Stimulated activated CD4-positive, alpha-beta T cell treated with anti-CD3 and anti-CD28 coated beads, Interleukin-12 subunit alpha, Interleukin-12 subunit beta, amount 100 ng/mL, for 4 hours (primary cell): ENCODE results near the gene PAK2.
"Not testable (repeated sequence)": the region's sequence is repeated elsewhere in the genome, so short reads cannot be mapped to it uniquely, and the experiment has no call there.

Source experiments
- DNase-seq: peaks from one replicate; pipeline ENCODE4 v3.0.0-alpha.2; 2020

Gene PAK2

DNA sequence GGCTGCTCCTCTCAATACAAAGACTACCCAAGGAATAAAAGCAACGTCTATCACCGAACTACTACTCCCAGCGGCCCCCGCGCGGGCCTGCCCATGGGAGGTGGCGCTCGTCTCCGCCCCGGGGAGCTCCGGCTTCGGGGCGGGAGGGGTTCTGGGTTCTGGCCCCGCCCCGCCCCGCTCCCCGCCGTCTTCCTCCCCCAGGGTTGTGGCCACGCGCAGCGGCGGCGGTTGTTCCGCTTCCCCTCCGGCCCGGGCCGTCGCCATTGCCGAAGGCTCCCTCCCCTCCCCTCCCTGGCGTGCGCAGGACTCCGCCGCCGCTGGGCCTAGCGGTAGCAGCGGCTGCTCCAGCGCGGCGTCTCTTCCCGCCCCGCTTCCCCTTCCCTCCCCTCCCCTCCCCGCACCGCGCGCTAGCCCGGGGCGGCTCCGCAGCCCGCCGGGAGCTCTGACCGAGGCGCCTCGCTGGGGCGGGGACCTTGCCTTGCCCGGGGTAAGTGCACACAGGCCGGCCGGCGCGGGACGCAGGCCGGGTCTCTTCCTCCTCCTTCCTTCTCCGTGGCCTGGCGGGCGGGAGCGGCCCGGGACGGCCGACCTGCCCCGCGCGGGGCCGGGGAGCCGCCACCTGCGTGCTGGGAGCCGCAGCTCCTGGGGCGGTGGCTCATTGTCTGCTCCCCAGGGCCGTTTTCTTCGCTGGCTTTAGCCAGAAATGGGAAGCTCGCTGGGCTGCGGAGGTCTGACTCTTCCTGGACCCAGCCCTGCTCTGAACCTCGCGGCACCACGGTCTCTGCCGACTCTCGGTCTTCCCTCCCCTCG lies at the start of gene PAK2:
Gene PAK2 (plus strand): TSS at position 187 of the 810 bp plus-strand sequence. CDS start 42,790 bp downstream, outside the sequence.
- DNase-seq = peak; percentile 91

DNA sequence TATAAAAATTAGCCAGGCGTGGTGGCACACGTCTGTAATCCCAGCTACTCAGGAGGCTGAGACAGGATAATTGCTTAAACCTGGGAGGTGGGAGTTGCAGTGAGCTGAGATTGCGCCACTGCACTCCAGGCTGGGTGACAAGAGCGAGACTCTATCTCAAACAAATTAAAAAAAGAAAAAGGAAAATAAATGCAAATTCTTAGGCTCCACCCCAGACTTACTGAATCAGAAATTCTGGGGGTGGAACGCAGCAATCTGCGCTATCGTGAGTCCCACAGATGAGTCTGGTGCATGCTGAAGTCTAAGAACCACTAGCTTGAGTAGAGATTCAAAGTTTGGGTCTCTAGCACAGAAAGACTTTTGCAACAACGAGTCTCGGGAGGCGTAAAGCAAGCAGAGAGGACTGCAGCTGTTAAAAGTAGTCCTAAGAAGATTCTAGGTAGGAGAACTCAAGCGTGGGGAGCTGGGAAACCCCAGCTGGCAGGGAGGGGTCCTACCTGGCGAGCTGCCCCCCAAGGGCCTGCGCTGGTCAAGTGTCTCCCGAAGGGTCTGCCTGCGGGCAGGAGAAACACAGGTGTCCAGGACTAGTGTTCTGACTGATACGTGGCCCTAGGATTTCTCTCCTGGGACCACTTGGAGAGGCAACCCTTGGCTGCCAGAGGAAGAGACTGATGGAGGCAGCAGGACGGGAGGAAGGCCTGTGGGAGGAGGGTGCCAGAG lies 49.6 kb upstream of the PAK2 start:
- DNase-seq = no peak

DNA sequence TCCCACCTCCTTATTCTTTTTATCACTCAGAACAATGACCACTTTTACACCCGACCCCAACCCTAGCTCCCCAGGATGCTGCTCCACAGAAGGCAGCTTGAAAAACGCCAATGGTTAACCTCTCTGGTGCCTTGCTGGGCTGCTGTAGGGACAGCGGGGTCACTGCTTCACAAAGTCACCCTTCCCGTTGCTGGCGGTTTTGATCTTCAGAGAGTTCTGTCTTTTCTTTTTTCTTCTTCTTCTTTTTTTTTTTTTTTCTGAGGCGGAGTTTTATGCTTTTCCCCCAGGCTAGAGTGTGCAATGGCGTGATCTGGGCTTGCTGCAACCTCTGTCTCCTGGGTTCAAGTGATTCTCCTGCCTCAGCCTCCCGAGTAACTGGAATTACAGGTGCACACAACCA lies 48.3 kb upstream of the PAK2 start:
- no peak for DNase-seq

DNA sequence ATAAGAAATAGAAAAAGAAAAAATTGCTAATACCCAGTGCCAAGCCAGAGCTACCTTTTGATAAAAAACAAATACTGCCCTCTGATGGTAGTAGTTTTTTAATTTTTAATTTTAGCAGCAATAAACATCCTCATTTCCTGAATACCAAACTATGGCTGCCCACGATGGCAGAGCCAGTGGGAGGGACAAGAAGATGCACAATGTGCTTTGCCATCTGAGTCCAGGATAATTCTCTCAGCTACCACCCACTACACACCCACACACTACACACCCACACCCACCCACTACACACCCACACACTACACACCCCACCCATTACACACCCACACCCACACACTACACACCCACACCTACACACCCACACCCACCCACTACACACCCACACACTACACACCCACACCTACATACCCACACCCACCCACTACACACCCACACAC lies 45.4 kb upstream of the PAK2 start:
- DNase-seq = peak; percentile 4

DNA sequence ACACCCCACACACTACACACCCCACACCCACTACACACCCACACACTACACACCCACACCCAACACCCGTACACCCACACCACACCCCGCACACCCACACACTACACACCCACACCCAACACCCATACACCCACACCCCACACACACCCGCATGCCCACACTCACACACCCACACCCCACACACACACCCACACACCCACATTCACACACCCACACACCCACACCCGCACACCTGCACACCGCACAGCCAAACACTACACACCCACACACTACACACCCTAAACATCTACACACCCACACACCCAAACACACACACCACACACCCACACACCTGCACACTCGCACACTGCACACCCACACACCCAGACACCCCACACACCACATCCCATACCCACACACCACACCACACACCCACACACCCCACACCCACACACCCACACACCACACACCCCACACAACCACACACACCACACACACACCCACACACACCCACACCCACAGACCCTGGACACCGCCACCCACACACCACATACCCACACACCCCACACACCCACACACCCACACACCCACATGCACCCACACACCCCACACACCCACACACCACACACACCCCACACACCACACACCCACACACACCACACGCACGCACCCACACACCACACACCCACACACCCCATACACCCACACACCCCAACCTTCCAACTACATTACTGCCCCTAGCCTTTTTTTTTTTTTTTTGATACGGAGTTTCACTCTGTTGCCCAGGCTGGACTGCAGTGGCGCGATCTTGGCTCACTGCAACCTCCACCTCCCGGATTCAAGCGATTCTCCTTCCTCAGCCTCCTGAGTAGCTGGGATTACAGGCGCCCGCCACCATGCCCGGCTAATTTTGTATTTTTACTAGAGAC lies 44.5 kb upstream of the PAK2 start:
- DNase-seq = peak; percentile 17

DNA sequence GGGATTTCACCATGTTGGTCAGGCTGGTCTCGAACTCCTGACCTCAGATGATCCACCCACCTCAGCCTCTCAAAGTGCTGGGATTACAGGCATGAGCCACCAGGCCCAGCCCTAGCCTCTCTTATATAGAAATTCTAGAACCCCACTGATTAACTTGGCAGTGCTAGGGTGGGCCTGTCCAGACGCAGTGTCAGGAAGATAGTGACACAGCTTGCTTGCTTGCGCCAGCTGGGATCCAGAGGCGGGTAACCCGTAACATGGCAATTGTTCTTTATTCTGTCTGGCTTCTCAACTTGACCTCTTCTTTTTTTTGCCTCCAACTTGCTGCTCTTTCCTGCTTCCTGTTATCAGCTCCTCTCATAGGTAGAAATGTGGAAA lies 43.8 kb upstream of the PAK2 start:
- DNase-seq = no peak

DNA sequence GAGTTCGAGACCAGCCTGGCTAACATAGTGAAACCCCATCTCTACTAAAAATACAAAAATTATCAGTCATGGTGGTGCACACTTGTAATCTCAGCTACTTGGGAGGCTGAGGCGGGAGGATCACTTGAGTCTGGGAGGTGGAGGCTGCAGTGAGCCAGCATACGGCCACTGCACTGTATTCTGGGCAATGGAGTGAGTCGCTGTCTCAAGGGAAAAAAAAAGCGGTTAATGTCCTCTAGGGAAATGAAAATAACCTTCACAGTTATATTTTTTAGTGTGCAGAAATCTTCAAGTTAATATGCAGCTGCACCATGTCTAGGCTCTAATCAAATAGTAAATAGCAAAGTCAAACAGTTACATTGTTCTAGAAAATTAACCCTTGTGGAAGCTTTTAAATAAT lies 42.4 kb upstream of the PAK2 start:
- DNase-seq = no peak

DNA sequence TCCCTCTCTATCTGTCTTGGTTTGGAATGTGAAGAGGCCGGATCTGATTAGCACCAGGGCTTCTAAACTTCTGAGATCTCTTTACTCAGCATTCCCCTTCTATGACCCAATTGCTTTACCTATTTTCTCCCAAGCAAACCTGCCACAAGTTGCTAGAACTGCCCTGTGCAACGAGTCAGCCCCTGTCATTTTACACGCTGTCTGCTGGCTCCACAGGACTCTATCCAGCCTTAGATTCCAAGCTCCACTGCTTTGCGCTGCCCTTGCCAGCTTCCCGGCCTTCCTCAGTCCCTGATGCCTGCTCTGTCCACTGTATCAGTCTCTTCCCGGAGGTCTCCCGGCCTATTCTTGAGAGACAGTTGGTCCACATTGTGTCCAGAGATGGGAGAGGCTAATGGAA lies 39.9 kb upstream of the PAK2 start:
- no peak for DNase-seq

DNA sequence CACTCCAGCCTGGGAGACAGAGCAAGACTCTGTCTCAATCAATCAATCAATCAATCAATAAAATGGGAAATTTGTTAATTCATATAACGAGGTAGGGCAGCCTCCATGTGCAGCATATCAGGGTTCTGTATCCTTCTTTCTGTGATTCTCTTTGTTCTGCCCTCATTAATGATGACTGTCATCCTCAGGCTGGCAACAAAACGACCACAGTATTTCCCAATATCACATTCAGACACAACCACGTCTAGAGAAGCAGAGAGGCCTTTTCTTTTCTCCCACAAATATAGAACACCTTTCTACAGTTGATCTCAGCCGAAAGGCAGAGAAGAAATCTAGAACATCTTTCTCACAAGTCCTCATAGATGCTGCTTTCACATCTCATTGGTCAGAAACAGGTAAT lies 38.9 kb upstream of the PAK2 start:
- DNase-seq = no peak

DNA sequence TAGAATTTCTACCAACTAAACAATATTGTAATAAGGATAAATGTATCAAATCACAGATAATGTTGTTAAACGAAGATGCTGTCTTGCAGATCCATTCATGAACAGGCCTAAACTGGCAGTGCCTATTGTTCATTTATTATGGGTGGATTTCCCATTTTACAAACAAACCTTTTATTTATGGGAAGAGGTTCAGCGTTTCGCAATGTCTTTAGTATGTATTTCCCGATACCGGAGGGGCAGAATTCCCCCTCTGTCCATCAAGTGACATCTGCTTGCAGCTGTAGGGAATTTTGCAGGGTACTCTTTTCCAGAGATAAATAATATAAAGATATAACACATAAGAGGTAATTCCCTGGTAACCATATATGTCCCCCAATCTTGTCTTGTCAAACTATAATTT lies 33.3 kb upstream of the PAK2 start:
- DNase-seq = no peak

DNA sequence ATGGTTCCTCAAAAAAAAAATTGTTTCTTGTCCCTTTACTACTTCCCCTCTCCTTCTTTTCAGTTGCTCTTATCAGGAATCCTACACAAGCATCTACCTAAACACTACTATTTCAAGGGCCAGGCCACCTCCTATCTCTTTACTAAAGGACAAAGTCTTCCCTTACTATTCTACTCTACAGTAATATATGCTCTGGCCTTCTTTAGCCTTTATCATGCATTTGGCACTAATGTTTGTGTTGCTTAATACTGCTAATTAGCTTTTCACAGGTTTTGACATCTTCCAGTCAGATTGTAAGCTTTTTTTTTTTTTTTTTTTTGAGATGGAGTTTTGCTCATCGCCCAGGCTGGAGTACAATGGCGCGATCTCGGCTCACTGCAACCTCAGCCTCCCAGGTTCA lies 32.9 kb upstream of the PAK2 start:
- DNase-seq = no peak

DNA sequence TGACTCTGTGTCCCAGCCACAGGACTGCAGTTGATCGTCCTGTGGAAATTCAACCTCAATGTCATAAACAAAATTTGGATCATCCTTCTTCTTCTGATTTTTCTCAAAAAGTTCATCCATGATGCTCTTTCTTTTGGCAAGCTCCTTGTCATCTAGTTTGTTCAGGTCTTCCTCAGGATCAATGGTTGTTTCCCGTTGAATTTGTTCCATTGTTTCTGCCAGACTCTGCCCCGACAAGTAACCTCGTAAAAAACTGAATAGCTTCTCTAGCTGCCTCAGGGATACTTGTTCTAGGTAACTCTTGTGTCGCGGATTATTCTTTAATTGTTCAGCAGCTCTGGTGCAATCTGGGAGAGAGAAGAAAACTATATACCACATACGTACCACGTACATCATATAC lies 32.1 kb upstream of the PAK2 start:
- DNase-seq = no peak

DNA sequence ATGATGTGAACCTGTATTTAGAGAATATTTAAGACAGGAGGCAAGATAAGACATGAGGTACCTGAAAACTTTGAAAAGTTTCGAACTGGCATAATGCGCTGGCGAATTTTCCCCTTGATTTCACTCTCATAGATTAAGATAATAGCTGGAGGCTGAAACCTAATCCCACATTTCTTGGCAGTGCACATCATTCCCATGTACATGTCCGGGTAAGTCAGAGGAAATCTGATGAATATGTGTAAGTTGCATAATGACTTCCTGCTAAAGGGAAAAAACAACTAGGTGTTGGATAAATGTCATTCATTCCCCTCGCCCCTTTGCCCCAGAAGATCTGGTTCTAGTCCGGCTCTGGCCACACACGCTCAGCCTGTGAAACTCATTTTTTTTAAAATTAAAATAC lies 31.2 kb upstream of the PAK2 start:
- no peak for DNase-seq

DNA sequence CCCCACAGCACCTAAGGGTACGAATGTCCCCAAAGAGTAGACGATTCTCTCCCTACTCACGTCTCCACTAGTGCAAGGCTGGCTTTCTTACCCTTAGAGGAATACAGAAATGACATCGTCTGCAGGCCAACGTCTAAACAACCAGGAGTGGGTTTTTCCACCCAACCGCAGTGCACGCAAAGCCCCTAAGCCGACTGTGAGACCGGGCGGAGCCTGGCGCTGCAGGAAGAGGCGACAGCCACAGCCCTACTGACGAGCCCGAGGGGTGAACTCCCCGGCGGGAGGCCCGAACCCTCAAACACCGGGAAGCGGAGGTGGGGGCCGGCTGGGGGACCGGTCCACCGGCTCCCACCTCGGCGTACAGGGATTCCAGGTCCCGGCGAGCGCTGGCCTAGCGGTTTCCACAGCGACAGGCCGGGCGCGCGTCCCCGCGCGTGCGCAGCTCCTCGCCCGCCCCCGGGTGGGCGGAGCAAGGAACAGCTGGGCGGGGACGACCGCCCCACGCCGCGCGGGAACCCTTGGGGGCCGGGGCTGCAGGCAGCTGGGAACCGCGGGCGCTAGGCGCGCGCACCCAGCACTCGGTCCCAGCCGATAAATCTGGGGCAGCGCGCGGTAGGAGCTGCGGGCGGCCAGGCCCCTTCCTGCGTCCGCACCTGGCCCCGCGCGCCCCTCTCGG lies 27.7 kb upstream of the PAK2 start, which contains the start of the genes CEP19 and PIGX:
Gene CEP19 (minus strand): TSS at position 413 of the 676 bp plus-strand sequence. CDS start 3,593 bp downstream, outside the sequence.
Gene PIGX (plus strand): TSS at position 540 of the 676 bp plus-strand sequence.
- DNase-seq = peak; percentile 85

DNA sequence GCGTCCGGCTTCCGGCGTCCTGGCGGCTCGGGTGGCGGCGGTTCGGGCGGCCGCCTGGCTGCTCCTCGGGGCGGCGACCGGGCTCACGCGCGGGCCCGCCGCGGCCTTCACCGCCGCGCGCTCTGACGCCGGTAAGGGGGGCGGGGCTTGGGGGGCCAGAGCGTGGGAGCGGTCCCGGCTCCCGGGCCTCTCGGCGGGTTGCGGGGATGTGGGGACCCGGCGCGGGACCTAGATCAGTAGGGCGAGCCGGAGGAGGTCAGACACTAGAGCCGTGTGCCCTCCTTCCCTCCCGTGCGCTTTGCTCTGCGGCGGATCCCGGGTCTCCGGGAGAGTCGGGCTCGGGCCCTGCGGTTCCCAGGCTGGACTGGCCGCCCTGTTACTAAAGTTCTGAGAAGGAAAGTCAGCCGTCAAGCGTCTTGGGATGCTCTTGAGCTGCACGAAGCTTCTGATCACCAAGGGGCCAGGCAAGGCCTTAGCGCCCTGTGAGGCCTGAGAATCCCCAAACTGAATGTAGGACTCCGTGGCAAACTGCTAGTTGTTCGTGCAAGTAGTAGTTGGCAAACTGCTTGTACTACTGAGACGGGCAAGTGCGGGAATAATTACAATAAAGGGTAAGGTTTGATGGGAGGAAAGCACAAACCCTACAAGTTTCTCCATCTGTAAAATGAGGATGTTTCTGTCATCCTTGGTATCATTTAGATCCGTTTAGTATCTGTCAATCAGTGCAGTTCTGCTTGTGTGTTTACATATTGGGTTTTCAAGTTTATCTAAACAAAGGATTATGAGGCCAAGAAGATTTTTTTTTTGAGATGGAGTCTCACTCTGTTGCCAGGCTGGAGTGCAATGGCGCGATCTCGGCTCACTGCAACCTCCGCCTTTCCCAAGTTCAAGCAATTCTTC lies 26.9 kb upstream of the PAK2 start:
- peak; percentile 70 for DNase-seq

DNA sequence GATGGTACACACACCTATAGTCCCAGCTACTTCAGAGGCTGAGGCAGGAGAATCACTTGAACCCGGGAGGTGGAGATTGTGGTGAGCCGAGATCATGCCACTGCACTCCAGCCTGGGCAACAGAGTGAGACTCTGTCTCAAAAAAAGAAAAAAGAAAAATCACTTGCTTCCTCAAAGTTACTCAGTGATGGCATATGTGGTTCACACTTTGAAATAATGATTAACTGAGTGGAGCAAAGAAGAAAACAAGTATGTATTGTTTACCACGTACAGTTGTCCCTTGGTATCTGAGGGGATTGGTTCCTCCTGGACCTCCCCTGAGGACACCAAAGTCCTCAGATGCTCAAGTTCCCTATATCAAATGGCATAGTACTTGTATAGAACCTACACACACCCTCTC lies 22.5 kb upstream of the PAK2 start:
- not testable (repeated sequence) for DNase-seq

DNA sequence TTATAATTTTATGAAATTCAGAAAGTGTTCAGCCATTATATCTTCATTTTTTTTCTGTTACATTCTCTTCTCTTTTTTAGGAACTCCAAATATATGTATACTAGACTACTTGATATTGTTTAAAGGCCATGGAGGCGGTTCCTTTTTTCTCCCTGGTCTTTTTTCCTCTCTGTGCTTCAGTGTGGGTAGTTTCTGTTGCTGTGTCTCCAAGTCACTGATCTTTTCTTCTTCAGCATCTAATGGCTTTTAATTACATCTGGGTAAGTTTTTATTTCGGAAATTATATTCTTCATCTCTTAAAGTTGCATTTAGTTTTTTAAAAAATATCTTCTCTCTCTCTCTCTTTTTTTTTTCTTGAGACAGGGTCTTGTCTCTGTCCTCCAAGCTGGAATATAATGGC lies 18.6 kb upstream of the PAK2 start:
- DNase-seq = no peak

DNA sequence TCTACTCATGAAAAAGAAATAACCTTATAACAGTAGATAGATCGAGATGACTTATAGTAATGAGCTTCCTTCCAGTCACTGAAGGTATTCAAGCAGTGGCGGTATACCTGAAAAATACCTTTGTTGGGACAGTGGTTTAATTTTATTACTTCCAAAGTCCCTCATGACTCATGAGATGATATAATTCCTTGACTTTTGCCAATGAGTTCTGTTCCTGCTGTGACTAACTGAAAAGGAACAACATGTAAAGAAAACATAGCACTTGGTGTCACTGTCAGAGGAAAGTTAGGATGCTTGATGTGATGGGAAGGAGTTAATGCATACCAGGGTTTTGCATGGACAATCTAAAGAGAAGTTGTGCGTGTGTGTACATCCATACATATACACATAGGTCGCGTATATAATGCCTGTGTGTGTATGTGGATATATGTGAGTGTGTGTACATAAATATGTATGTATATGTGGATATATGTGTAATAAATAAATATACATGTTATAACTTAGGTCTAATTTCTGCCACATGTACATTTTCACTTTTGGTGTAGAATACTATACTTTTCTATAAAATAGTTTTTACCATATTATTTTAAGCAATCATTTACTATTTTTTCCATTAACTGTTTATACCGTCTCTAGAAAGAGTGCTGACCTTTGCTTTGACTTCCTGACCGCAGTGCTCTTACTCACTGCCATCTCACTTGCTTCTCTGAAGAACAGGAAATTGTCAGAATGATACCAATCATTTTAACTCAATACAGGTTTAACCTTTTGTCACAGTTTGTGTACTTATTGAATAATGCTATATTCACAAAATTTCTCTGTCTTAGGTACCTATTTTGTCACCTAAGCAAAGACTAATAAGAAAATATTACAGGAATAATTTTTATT lies 12.6 kb upstream of the PAK2 start:
- DNase-seq = no peak

DNA sequence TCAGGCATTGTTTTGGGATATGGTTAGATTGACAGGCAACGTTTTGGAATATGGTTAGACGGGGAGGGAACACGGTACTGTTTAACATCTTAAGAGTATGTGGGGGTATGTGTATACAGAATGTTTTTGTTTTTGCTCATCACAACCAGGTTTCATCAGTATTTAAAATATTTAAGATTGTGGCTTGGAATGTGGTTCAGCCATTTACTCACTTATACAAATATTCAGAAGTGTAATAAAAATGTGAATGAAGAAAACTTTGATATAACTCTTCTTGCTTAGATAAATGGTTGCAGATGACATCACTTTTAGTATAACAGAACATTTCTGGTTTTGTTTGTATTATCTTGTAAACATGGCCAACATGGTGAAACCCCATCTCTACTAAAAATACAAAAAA lies 3.9 kb upstream of the PAK2 start:
- no peak for DNase-seq

DNA sequence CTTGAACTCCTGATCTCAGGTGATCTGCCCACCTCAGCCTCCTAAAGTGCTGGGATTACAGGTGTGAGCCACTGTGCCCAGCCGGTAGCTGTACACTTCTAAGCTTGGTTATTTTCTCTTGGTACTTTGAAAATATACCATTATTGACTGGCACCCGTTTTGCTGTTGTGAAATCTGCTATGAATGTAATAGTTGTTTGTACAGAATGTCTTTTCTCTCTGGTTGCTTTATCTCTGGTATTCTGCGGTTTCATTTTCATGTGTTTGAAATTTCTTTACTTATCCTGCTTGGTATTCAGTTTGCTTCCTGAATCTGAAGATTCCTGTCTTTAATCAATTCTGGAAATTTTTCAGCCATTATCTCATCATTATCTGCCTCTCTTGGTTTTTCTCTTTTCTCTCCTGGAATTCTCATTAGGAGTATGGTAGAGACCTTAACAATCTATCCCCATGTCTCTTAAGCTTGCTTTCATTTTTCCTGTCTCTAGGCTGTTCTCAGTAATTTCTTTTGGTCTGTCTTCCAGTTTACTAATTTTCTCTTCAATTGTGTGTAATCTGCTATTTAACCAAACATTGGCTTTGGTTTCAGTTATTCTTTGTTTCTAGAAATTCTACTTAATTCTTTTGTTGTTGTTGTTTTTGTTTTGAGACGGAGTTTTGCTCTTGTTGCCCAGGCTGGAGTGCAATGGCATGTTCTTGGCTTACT lies 2.8 kb upstream of the PAK2 start:
- DNase-seq = no peak
